HFF-Myc (cell line): ENCODE results near the gene GID8.

Experiments used
- DNase-seq: peaks from one replicate; pipeline ENCODE4 v3.0.0-alpha.2; 2011; ENCODE audit warnings: low read depth; ENCODE audit errors: extremely low read depth
- H3K4me3 ChIP-seq: replicated peaks from 2 replicates; pipeline ENCODE4 v1.5.1; 2011; ENCODE audit warnings: low read depth, mild to moderate bottlenecking, control low read depth, low read length
- TF ChIP-seq, protein P1 (sequence below): IDR thresholded peaks from 2 replicates; pipeline ENCODE4 v1.5.1; 2012; ENCODE audit warnings: mild to moderate bottlenecking, low read depth, low read length, control low read depth; ENCODE audit errors: missing control alignments

The GID8 gene

GRCh38 chr20:62938105-62938888, at the start of gene GID8:
Gene GID8 (plus strand): TSS chr20:62938147. CDS start chr20:62941503, 3,356 bp downstream.
- H3K4me3 ChIP-seq, result peak within 1 kb of the TSS; percentile 78
- no peak for DNase-seq
- TF ChIP-seq, protein P1, sequence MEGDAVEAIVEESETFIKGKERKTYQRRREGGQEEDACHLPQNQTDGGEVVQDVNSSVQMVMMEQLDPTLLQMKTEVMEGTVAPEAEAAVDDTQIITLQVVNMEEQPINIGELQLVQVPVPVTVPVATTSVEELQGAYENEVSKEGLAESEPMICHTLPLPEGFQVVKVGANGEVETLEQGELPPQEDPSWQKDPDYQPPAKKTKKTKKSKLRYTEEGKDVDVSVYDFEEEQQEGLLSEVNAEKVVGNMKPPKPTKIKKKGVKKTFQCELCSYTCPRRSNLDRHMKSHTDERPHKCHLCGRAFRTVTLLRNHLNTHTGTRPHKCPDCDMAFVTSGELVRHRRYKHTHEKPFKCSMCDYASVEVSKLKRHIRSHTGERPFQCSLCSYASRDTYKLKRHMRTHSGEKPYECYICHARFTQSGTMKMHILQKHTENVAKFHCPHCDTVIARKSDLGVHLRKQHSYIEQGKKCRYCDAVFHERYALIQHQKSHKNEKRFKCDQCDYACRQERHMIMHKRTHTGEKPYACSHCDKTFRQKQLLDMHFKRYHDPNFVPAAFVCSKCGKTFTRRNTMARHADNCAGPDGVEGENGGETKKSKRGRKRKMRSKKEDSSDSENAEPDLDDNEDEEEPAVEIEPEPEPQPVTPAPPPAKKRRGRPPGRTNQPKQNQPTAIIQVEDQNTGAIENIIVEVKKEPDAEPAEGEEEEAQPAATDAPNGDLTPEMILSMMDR, result no peak

DNA sequence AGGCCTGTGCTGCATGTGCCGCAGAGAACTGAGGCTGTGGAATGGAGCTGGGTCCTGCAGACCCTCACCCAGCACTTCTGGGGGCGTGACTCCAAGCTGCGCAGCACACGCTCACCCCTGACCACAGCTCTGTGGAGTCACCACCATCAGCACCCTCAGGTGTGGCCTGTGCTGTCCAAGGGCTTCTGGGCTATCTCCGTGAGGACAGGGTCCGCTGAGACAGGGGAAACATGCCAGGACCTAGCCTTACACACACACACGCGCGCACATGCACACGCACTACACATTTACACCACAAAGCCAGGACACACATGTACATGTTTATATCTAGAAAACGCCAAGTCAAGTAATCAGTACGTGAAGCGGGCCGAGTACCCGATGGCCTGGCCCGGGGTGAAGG, 49.5 kb upstream of the GID8 start:
- DNase-seq, result no peak

DNA sequence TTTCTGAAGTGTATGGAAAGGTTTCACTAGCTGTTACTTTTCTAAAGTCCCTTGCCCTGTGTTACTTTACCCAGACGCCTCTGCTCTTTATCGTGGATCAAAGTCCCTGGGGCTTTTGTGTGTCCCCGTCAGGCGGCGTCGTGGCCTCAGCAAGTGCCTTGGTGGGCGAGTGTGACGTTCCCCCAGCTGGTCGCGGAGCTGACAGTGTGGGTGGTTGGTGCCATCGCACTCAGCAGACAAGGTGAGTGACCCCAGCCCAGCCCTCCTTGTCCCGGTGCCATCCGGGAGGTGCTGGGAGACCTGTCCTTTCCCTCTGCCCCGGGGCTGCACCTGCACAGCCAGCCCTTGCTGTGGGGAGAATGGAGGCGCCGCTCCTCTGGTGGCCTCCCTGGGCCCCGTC, 49.0 kb upstream of the GID8 start:
- H3K4me3 ChIP-seq, result no peak overlapping the region
- TF ChIP-seq, protein P1, result no peak
- no peak for DNase-seq

More for the DNA sequence above, 49.5 kb upstream of the GID8 start:
- TF ChIP-seq, protein P1, result no peak
- no peak overlapping the region for H3K4me3 ChIP-seq

DNA sequence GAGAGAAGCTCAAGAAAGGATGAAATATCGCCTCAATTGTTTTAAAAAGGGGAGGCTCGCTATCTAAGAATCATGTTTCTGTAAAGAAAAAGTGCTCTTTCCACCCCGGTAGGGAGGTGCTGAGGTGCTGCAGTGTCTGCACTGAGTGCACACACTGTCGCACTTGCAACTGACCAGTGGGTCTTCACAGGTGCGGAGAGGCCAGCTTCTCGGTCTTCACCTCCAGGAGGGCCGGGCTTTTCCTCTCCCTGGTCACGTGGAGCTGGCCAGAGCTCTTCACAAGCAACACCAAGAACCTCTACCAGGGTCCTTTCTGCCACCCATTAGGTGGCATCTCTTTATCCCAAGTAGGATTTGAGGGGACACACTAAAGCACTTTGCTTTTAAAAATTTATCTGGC, 48.5 kb upstream of the GID8 start:
- TF ChIP-seq, protein P1, result no peak
- no peak overlapping the region for H3K4me3 ChIP-seq
- DNase-seq, result no peak

DNA sequence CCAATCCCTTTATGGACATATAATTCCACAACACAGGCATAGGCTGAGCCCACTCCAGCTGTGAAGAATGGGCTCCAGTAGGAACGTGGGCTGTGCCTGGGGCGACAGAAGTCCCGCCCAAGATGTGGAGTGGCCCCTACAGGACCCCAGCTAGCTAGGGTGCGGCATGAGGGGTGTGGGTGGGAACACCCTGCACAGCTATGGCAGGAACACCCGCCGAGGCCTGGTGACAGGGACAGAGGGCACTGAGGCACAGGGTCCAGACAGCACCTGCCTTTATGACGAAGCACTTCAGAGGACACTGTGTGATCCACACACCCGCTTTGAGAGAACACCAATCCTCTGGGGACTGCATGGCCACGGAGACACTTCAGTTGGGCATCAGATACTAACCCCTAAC, 48.1 kb upstream of the GID8 start:
- no peak for DNase-seq
- TF ChIP-seq, protein P1, result no peak
- no peak overlapping the region for H3K4me3 ChIP-seq

DNA sequence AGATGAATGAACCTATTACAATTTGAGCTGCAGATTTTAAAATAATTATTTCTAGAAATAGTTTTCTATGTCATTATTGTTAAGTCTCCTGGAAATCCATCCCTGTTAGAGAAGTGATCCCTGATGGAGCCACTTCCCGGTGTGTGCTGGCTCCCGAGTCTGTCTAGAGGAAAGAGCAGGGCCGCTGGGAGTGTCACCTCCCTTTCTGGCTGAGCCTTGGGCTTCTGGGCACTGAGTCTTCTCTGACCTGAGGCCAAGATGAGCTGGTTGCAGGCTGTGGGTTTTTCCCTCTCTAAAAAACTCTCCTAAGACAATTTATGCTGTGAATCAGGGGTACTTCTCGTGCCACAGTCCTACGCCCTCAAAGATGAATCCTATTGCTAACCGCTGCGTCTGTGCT, 47.5 kb upstream of the GID8 start:
- DNase-seq, result no peak
- TF ChIP-seq, protein P1, result no peak
- no peak overlapping the region for H3K4me3 ChIP-seq
